PFSK-1 (cell line): ENCODE measurements around the gene VTN.

Experiments used
- FOXP2 ChIP-seq: optimal IDR thresholded peaks from 2 replicates; pipeline ENCODE3; 2011; ENCODE audit warnings: borderline replicate concordance, control low read depth, inconsistent platforms; ENCODE audit not compliant: insufficient read depth; ENCODE audit errors: extremely low read length, extremely low read depth
- POLR2AphosphoS5 ChIP-seq: IDR thresholded peaks from 2 replicates; pipeline ENCODE4 v1.6.1; 2012; ENCODE audit warnings: low read depth, mild to moderate bottlenecking, control low read depth, low read length, moderate library complexity
- REST ChIP-seq, 2 experiments: IDR thresholded peaks; 2 replicates each; pipeline versions ENCODE4 v1.6.1 to v1.8.0; 2011 to 2012; ENCODE audit warnings: low read depth in 2 of 2, low read length in 2 of 2, control low read depth in 1 of 2, inconsistent platforms in 1 of 2, mild to moderate bottlenecking in 1 of 2, moderate library complexity in 1 of 2; ENCODE audit not compliant: insufficient read depth in 1 of 2
- SIN3A ChIP-seq: IDR thresholded peaks from 2 replicates; pipeline ENCODE4 v1.6.1; 2012; ENCODE audit warnings: mild to moderate bottlenecking, low read length, moderate library complexity, borderline replicate concordance; ENCODE audit not compliant: insufficient read depth
- TAF1 ChIP-seq: IDR thresholded peaks from 2 replicates; pipeline ENCODE4 v1.6.1; 2012; ENCODE audit warnings: low read length, control low read depth, borderline replicate concordance; ENCODE audit not compliant: insufficient read depth

VTN gene

GRCh38 chr17:28372203-28372944 is 2.3 kb upstream of the VTN start:
- no peak for TF ChIP-seq FOXP2
- peak in 1 of 2 experiments; percentile 13; a peak in 1 of 4 replicates for TF ChIP-seq REST (IDR thresholded peaks at IDR 0.05; ENCODE audit: insufficient read depth in 1 of 2, low read depth in 2 of 2, low read length in 2 of 2)

- no peak for TF ChIP-seq POLR2AphosphoS5
- peak in 1 of 2 experiments; percentile 50; a peak in 1 of 4 replicates for TF ChIP-seq REST (IDR thresholded peaks at IDR 0.05; ENCODE audit: insufficient read depth in 1 of 2, low read depth in 2 of 2, low read length in 2 of 2)
- TF ChIP-seq TAF1, result no peak
- TF ChIP-seq SIN3A, result no peak
Observed at GRCh38 chr17:28371245-28372202, 1.4 kb upstream of the VTN start, which contains the start of gene SARM1. Gene SARM1, plus strand, starts transcription at chr17:28371694. Its CDS starts 339 bp downstream, at chr17:28372033.

GRCh38 chr17:28370744-28371103 is 617 bp upstream of the VTN start:
- TF ChIP-seq FOXP2, result no peak
- TF ChIP-seq TAF1, result no peak
- no peak for TF ChIP-seq POLR2AphosphoS5

GRCh38 chr17:28369684-28370034 is 448 bp downstream of the VTN start:
- TF ChIP-seq SIN3A, result no peak
- TF ChIP-seq POLR2AphosphoS5, result no peak
- TF ChIP-seq TAF1, result no peak
- no peak for TF ChIP-seq FOXP2
- TF ChIP-seq REST (IDR thresholded peaks at IDR 0.05; ENCODE audit: insufficient read depth in 1 of 2, low read depth in 2 of 2, low read length in 2 of 2), result no peak

GRCh38 chr17:28368915-28369683 is 1.0 kb downstream of the VTN start:
- TF ChIP-seq REST (IDR thresholded peaks at IDR 0.05; ENCODE audit: insufficient read depth in 1 of 2, low read depth in 2 of 2, low read length in 2 of 2) (no peak), TAF1 (no peak), FOXP2 (no peak), POLR2AphosphoS5 (no peak), SIN3A (no peak)
